Activated CD4-positive, alpha-beta T cell treated with anti-CD3 and anti-CD28 coated beads, Interleukin-2, amount 50 U/mL, for 16 hours (primary cell): ENCODE results near the gene ZFYVE28.
A peak's percentile ranks its signal among the peaks of the same experiment; 100 is the strongest.

ENCODE experiments used
- DNase-seq: peaks from one replicate; pipeline ENCODE4 v3.0.0-alpha.2; 2020

The ZFYVE28 gene

DNA sequence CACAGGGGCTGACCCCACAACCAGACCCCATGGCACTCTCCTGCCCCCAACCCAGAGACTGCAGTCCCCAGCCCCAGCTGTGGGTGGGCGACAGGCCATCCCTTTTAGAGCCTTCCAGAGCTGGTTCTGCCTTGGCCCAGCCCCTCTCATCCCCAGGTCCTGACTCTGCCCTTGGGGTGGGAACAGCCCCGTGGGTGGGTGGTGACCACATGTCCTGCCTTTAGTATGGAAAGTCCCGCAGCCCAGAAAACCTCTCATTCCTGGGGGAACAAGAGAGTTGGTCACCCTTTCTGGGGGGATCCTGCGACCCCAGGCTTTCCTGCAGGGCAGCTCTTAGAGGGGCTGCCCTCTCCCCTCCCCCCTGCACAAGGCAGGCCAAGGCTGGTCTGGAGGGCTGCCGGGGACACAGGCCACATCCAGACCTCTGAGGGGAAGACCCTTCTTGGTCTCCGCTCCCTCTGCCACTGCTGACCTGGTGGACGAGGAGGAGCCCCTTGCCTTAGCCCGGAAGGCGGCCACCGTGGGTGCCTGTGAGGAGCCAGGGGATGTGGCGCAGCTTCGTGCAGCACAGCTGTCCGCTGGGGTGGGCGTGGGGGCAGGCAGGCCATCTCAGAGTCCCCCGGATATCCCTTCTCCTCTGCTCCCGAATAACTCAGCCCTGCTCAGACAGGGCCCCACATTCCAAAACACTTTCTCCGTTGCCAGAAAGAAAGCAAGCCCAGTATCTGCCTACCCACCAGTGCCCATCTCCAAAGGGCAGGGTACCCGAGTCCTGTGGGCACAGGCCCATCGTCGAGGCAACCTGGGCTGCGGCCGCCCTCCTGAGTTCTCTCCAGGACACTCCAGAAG is 149.9 kb downstream of the ZFYVE28 start:
- DNase-seq = no peak

DNA sequence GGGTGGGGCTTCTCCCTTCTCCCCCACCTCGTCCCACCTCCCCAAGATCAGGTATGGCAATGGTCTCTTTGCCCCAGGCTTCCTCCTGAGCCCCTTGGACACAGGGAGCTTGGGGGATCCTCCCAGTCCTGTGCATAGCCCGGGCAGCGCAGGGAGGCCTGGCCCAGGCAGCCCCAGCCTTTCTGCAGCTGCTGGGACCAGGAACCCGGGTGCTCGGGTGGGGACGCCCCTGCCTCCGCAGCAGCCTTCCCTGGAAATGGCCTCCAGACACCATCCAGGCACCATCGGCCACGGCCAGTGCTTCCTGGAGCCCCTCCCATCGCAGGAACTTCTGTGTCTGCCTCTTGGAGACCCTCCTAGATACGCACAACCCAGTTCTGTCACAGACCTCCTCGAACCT is 150.6 kb downstream of the ZFYVE28 start:
- DNase-seq = no peak

DNA sequence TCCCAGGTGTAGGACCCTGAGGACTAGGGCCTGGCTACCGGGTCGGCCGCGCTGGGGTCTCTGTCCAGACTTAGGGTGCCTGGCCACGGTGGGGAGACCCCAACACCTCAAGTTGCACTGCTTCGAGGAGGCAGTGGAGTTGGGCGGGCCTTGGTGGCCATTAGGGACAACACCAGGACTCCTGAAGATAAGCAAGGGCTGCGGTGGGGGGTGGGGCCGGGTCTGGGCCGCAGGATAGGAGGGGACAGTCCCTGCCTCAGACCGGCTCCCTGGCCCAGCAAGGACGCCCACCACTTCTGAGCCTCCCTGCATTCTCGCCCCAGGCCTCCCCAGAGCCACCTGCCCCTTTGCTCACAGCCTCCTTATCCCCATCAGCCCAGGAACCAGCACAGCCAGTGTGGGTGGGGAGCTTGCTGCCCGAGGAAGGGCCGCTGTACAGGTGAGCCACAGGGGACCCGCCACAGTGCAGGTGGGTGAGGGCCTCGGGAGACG is 151.1 kb downstream of the ZFYVE28 start:
- DNase-seq = no peak

GRCh38 chr4:2266821-2267220 is 151.6 kb downstream of the ZFYVE28 start:
- DNase-seq = no peak

DNA sequence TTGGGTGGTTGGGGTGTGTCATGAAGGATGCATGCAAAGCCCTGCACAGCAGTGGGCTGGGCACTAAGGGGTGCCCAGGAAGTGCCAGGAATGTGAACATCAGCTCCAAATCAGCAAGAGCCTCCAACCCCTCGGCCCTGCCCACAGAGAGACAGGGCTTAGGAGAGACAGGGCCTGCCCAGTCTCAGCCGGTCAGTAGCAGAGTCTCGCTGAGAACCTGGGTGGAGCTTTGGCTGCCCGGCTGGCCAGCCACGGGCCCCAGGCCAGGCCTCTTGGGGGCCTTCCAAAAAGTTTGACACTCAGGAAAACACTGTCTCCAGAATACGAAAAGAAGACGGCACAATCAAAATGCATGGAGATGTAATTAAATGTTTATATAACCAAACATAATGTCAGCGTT is 152.3 kb downstream of the ZFYVE28 start:
- DNase-seq = no peak

DNA sequence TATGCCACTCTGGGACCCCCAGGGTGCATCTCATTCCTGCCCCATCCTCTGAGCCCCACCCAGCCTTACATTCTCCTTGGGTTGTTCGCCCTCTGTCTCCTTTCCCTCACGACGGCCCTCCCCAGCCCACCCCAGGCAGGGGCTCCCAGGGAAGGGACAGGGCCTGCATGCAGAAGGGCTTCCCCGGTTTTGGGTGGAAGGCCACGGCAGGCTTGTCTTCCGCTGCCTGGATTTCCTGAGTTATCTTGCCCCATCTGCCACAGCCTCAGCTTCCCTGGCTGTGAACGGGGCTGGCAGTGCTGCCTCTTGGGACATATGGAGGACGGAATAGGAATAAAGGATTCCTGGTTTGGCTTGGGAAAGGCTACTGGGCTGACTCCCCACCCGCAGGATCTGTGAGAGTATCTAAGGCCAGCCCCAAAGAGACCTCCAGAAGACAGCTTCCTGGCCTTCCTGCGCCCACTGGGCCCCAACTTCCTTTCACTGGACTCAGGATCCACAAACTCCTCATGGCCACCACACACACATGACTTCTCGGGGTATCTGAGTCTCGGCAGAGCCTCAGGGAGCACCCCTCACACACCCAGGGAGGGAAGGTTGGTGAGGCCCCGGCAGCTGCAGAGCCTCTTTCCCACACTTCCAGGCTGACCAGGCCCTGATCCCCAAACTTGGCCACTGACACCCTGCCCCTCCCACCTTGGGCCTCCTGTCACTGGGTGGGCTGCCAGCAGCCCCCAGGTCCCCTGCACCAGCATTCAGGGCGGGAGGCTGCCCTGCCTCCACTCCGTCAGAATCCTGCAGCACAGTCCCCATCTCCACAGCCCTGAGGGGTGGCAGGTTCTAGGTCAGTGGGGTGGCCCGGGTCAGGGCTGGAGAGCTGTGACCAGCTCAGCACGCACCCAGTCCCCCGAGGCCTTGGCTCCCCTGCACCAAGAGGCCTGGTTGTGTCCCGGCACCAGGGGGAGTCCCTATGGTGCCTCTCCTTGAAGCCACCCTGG is 153.0 kb downstream of the ZFYVE28 start:
- no peak for DNase-seq

- DNase-seq = no peak
Observed at GRCh38 chr4:2264481-2265041, 153.9 kb downstream of the ZFYVE28 start.

GRCh38 chr4:2263926-2264321 is 154.5 kb downstream of the ZFYVE28 start:
- DNase-seq = no peak

DNA sequence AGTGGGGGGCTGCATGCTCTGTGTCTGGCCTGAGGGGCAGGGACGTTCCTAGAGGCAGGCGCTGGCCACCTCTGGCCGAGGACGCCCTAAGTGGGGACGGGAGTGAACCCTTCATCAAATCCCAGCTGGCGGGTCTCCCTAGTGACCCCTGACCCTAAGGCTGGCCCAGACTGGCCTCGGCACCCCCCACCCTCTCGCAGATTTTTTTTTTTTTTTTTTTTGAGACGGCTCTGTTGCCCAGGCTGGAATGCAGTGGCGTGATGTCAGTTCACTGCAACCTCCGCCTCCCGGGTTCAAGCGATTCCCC is 155.5 kb downstream of the ZFYVE28 start:
- no peak for DNase-seq

DNA sequence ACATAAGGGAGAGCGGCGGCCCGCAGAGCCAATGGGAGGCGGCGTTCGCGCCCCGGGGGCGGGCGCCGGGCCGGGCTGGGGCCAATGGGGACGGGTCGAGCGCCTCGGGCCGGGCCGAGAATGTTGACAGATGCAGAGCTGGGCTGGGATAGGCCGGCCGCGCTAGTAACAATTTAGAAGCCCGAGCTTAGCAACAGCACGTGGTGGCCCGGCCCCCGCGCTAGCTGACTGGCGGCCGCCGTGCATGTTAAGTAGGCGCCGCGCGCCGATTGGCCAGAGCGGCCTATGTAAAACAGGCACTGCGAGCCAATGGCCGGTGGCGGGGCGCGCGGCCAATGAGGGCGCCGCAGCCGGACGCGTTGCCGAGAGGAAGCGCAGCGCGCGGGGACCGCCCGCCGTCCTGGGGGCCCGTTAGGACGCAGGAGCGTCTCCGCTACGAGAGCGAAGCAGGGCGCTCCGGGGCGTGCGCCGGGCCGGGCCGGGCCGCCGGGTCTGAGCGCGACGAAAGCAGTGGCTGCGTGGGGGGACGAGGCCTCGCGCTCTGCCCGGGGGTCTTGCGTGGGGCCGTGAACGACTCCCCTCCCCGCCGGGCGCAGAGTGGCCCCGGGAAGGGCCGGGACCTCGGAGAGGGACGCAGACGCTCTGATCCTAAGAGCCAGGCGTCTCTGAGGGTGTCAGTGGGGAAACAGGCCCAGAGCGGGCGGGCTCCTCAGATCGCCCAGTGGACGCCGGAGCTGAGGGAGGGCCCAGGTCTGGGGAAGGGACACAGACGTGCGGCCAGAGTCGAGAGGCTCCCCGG is 156.1 kb downstream of the ZFYVE28 start:
- DNase-seq = peak; percentile 99

GRCh38 chr4:2261853-2262144 is 156.6 kb downstream of the ZFYVE28 start, which contains the start of gene MXD4:
Gene MXD4, minus strand, starts transcription at chr4:2262109. Its CDS starts 129 bp downstream, at chr4:2261980.
- DNase-seq = no peak

GRCh38 chr4:2261110-2261852 is 157.2 kb downstream of the ZFYVE28 start:
- DNase-seq = peak; percentile 41

- DNase-seq = no peak
Observed at GRCh38 chr4:2260344-2261109, 157.9 kb downstream of the ZFYVE28 start.

- no peak for DNase-seq
Observed at GRCh38 chr4:2259541-2260343, 158.7 kb downstream of the ZFYVE28 start.

DNA sequence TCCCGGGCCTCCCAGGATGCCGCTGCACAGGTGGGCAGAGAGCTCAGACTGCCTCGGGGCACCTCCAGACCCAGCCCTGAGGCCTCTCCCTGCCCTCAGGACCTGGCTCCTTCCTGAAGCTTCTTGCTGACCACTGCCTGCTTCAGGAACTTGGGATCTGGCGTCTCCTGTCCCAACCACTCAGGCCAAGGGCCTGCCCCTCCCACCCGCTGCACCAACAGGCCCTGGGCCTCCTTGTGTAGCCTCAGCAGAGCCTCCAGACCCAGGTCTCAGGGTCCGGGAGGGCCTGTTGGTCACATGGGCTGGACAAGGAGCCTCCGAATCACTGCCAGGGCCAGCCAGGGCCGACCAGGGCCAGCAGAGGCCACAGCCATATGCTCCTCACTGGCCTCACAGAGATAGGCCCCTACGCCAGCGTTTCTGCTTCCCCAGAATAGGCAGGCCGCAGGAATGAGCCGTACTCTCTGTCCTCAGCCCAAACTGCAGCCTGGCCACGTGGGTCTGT is 159.4 kb downstream of the ZFYVE28 start:
- no peak for DNase-seq

GRCh38 chr4:2258091-2259035 is 160.1 kb downstream of the ZFYVE28 start:
- DNase-seq = no peak

DNA sequence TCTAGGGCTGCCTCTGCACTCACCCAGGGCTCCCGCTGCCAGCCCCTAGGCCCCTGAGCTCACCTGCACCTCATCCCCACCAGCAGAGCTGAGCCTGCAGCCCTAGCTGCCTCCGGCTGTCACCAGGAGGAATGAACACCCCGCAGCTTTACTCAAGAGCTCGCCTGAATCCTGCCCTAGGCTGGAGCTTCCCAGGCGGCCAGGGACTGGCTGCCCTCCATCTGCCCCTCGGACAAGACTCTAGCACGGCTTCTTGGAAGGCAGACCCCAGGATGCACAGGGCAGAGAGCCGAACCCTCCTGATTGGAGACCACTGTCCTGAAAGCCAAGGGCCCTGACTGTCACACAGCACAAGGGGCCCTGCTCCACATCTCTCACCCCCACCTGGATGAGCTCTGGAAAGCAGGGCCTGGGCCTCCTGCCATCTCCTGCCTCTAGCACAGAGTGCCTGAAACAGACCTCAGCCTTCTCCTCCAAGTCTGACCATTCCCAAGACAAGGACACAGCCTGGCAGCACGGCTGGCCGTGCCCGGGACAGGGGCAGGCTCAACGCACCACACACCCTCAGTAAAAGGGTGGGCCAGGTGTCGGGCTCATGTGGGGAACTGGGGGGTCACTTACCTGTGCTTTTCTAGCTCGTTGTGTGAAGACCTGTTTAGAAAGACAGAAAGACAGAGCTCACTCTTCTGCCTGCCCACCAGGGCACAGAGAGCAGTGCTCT is 160.9 kb downstream of the ZFYVE28 start:
- no peak for DNase-seq

DNA sequence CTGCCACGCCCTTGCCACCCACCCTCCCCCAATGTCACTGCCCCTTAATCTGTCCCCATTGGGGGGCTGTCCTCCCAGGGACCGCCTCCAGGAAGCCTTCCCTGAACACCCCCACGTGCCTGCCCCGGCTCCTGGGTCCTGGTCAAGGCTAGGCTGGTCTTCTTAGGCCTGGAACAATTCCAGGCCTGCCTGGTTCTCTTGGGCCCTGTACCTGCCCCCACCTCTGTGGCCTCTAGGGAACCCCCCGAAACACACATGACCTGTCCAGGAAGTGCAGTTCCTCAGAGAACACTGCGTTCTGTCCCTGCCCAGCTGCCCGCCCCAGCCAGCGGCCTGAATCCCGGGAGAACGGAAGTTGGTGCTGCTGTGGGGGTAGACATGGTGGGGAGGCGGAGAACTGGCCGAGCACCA is 161.7 kb downstream of the ZFYVE28 start:
- no peak for DNase-seq
